Astrocyte (in vitro differentiated cells and primary cell): ENCODE data around the gene ZNF24.

Experiments used
- CTCF ChIP-seq: IDR thresholded peaks from 2 replicates; pipeline ENCODE4 v1.5.1; 2011; ENCODE audit warnings: low read depth, mild to moderate bottlenecking, inconsistent platforms, low read length, moderate library complexity; ENCODE audit not compliant: insufficient read depth
- EZH2 ChIP-seq: IDR thresholded peaks from 2 replicates; pipeline ENCODE4 v1.6.1; 2012; ENCODE audit warnings: mild to moderate bottlenecking, low read length, inconsistent platforms; ENCODE audit not compliant: insufficient read depth

DNA sequence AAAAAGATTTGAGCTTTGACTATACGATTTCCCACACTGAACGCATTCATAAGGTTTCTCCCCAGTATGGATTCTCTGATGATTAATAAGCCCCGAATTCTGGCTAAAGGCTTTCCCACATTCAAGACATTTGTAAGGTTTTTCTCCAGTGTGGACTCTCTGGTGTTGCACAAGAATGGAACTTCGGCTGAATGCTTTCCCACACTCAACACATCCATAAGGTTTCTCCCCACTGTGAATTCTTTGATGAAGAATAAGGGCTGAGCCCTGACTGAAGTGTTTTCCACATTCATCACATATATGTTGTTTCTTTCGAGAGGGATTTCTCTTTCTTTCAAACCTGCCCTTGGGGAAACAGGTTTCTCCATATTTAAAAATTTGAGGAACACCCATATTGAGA lies 6.9 kb downstream of the ZNF24 start:
- TF ChIP-seq EZH2 (no peak), CTCF (no peak)
